Measurements from ENCODE around the gene TRMU. TPM values are rescaled to one million over a fixed set of nuclear protein-coding genes. Genes with fewer than 3 reads are reported as not detected.

TRMU gene
- total and polyA plus RNA-seq, 2 experiments from 2014 or later, result 38.0 to 40.9 TPM

DNA sequence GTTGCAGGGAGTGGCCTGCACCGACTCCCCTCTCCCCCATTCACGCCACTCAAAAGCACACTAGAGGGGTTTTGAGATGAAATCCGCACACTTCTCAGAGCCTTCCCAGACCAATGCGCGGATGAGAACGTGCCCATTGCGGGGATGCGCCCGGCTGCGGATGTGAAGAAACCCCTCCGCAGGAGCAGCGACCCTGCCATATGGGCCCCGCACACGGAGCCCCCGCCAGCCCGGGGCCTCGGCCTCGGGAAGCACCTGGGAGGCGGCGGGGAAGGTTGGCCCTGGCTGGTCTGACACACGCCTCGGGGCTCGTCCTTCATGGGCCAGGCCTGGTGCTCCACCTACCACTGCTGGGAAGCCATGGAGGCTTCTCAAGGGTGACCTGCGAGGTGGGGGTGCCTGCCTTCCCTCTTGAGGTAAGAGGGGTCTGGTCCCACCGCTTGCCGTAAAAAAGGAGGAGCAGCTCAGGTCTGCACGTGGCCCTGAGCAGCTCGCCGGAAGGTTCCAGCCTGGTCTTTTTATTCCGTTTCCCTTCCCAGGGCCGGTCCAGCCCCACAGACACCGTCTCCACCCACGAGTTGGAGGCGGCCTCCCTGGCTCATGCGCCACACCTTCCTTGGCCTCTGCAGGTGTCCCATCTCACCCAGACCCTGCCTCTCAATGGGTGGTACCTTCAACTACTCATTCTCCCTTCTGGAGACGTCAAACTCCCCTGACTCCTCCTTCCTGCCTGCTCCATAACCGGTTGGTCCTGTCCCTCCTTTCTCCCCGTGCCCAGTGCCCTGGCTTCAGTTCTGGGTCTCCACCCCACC lies 39.4 kb downstream of the TRMU start:
- peaks cover 25% of the 10 kb centered on the region for H3K4me1 ChIP-seq (ENCODE audit: insufficient read depth)
- no peaks in the 10 kb centered on the region for H4K20me1 ChIP-seq (ENCODE audit: insufficient read depth, poor library complexity, severe bottlenecking)
- H3K4me2 ChIP-seq, result no peak overlapping the region
- H3K9me2 ChIP-seq (replicated peaks; ENCODE audit: insufficient read depth), result no peaks in the 10 kb centered on the region
- 97% methylated on average over 38 of the region's 38 CpGs for WGBS (ENCODE audit: low lambda C conversion rate, missing lambda C conversion rate)
- H3K36me3 ChIP-seq (replicated peaks; ENCODE audit: insufficient read depth, low read depth), result no peaks in the 10 kb centered on the region
- DNase-seq (ENCODE audit: low spot score), result no peak
- H3K9me3 ChIP-seq (ENCODE audit: low read depth), result peaks cover 5% of the 10 kb centered on the region
- no peaks in the 10 kb centered on the region for H3K79me2 ChIP-seq
- no peak overlapping the region for H3K4me3 ChIP-seq
- H3K27me3 ChIP-seq, result no peaks in the 10 kb centered on the region
- H3K27ac ChIP-seq, result no peak overlapping the region
- no peak overlapping the region for H2AFZ ChIP-seq
- TF ChIP-seq, protein P1, sequence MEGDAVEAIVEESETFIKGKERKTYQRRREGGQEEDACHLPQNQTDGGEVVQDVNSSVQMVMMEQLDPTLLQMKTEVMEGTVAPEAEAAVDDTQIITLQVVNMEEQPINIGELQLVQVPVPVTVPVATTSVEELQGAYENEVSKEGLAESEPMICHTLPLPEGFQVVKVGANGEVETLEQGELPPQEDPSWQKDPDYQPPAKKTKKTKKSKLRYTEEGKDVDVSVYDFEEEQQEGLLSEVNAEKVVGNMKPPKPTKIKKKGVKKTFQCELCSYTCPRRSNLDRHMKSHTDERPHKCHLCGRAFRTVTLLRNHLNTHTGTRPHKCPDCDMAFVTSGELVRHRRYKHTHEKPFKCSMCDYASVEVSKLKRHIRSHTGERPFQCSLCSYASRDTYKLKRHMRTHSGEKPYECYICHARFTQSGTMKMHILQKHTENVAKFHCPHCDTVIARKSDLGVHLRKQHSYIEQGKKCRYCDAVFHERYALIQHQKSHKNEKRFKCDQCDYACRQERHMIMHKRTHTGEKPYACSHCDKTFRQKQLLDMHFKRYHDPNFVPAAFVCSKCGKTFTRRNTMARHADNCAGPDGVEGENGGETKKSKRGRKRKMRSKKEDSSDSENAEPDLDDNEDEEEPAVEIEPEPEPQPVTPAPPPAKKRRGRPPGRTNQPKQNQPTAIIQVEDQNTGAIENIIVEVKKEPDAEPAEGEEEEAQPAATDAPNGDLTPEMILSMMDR (IDR thresholded peaks at IDR 0.05; ENCODE audit: poor library complexity), result no peak
- no peak for TF ChIP-seq EZH2 (IDR thresholded peaks at IDR 0.05; ENCODE audit: borderline replicate concordance)
- no peak for TF ChIP-seq EZH2phosphoT487 (IDR thresholded peaks at IDR 0.05; ENCODE audit: low read depth, severe bottlenecking, unreplicated experiment)

DNA sequence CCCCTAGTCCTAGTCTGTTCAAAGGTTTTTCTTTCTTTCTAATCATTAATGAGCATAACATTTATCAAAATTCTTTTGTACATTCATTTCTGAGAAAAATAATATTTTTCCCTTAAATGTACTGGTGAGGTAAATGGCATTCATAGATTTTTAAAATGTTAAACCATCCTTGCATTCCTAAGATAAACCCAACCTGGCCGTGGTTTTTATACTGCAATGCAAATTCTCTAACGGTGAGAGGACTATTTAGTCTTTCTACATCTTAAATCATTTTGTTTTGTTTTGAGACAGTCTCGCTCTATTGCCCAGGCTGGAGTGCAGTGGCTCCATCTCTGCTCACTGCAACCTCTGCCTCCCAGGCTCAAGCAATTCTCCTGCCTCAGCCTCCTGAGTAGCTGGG lies 40.6 kb downstream of the TRMU start:
- TF ChIP-seq, protein P1 (IDR thresholded peaks at IDR 0.05; ENCODE audit: poor library complexity), result no peak
- TF ChIP-seq EZH2phosphoT487 (IDR thresholded peaks at IDR 0.05; ENCODE audit: low read depth, severe bottlenecking, unreplicated experiment), result no peak
- no peak for TF ChIP-seq EZH2 (IDR thresholded peaks at IDR 0.05; ENCODE audit: borderline replicate concordance)
- peaks cover 28% of the 10 kb centered on the region for H3K4me1 ChIP-seq (ENCODE audit: insufficient read depth)
- 97% methylated on average over 3 of the region's 3 CpGs for WGBS (ENCODE audit: low lambda C conversion rate, missing lambda C conversion rate)
- no peak overlapping the region for H3K4me3 ChIP-seq
- no peaks in the 10 kb centered on the region for H3K9me2 ChIP-seq (replicated peaks; ENCODE audit: insufficient read depth)
- no peaks in the 10 kb centered on the region for H3K27me3 ChIP-seq
- no peaks in the 10 kb centered on the region for H3K79me2 ChIP-seq
- DNase-seq (ENCODE audit: low spot score), result no peak
- no peak overlapping the region for H3K4me2 ChIP-seq
- H2AFZ ChIP-seq, result no peak overlapping the region
- no peaks in the 10 kb centered on the region for H4K20me1 ChIP-seq (ENCODE audit: insufficient read depth, poor library complexity, severe bottlenecking)
- peaks cover 5% of the 10 kb centered on the region for H3K9me3 ChIP-seq (ENCODE audit: low read depth)
- no peaks in the 10 kb centered on the region for H3K36me3 ChIP-seq (replicated peaks; ENCODE audit: insufficient read depth, low read depth)
- no peak overlapping the region for H3K27ac ChIP-seq

DNA sequence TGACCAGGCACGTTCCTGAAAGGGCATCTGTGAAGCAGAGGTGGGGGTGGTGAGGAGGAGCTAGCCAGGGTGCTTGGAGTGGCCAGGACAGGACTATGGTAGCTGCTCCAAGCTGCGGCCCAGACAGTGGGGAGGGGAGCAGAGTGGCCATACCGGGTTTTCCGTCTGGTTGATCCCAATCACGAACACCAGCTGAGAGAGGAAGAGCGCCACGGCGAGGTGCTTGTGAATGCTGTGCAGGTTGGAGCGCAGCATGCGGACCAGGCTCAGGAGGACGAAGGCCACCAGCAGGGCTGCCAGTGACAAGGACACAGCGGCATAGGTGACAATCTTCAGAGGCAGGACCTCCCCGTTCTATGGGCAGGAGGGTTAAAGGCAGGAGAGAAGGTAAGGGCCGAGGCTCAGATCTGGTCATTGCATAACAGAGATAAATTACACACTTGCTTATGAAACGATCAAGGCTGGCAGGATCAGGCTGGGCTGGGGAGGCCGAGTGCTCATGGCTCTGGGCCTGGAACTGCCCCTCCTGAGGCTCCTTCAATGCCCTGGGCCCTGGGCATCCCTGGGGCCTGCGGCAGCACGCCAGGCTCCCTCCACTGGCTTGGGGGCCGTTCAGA lies 41.5 kb downstream of the TRMU start:
- H3K9me3 ChIP-seq (ENCODE audit: low read depth), result peaks cover 5% of the 10 kb centered on the region
- no peak overlapping the region for H3K4me3 ChIP-seq
- H4K20me1 ChIP-seq (ENCODE audit: insufficient read depth, poor library complexity, severe bottlenecking), result no peaks in the 10 kb centered on the region
- no peak for DNase-seq (ENCODE audit: low spot score)
- no peak overlapping the region for H2AFZ ChIP-seq
- no peaks in the 10 kb centered on the region for H3K36me3 ChIP-seq (replicated peaks; ENCODE audit: insufficient read depth, low read depth)
- no peaks in the 10 kb centered on the region for H3K79me2 ChIP-seq
- TF ChIP-seq, protein P1 (IDR thresholded peaks at IDR 0.05; ENCODE audit: poor library complexity), result no peak
- TF ChIP-seq EZH2phosphoT487 (IDR thresholded peaks at IDR 0.05; ENCODE audit: low read depth, severe bottlenecking, unreplicated experiment), result no peak
- no peak for TF ChIP-seq EZH2 (IDR thresholded peaks at IDR 0.05; ENCODE audit: borderline replicate concordance)
- H3K27me3 ChIP-seq, result no peaks in the 10 kb centered on the region
- 86% methylated on average over 19 of the region's 19 CpGs for WGBS (ENCODE audit: low lambda C conversion rate, missing lambda C conversion rate)
- peaks cover 28% of the 10 kb centered on the region for H3K4me1 ChIP-seq (ENCODE audit: insufficient read depth)
- H3K9me2 ChIP-seq (replicated peaks; ENCODE audit: insufficient read depth), result no peaks in the 10 kb centered on the region
- H3K4me2 ChIP-seq, result no peak overlapping the region
- H3K27ac ChIP-seq, result peak overlapping the region; percentile 93

All from hepatocyte (in vitro differentiated cells).